Measurements from ENCODE around the gene EIF3I. TPM values are rescaled to one million over a fixed set of nuclear protein-coding genes. Genes with fewer than 3 reads are reported as not detected.
"Not testable (repeated sequence)": the region's sequence is repeated elsewhere in the genome, so short reads cannot be mapped to it uniquely, and the experiment has no call there.

Gene EIF3I
- total RNA-seq, 1 donor from 2014 or later: 91.5 TPM

DNA sequence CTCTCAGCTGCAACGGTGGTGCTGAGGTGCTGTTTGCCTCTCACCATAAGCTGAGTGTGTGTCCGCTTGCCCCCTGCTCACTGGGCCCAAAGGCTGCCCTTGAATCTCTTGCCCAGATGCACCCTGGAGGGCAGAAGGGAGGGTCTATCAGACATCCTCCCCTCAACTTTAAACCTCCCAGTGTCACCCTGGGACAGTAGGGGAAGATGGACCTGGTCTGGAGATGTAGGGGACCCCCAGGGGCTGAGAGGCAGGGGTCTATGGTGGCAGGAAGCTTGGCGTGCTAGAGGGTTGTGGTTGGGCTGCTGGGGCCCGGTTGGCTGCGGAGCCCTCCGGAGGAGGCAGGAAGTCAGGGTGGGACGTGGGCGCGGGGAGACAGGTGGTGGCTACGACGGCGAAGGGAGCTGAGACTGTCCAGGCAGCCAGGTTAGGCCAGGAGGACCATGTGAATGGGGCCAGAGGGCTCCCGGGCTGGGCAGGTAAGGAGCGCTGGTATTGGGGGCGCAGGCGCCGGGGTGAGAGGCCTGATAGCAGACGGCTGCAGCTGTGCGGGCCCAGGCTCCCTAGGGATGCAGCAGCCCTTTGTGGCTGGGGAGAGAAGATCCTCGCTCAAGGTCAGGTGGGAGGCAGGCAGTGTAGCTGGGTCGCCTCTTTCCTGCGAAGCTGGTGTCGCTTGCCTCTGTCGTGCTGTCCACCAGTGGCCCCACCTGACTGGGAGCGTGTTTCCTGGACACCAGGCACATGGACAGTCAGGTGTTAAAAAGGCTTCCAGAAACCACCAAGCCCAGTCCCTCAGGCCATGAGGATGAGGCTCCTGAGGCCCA lies 28.9 kb downstream of the EIF3I start, which contains the start of gene LCK:
Gene LCK, plus strand, starts transcription at position 373 of the 824 bp plus-strand sequence. CDS start 23,065 bp downstream, outside the sequence.
- DNase-seq (ENCODE audit: low spot score): no peak
- intact Hi-C loops (cut with DNase I): loop anchor here (2.0 kb wide), 1 partner anchor 40 kb away; no protein-coding TSS in a partner anchor

DNA sequence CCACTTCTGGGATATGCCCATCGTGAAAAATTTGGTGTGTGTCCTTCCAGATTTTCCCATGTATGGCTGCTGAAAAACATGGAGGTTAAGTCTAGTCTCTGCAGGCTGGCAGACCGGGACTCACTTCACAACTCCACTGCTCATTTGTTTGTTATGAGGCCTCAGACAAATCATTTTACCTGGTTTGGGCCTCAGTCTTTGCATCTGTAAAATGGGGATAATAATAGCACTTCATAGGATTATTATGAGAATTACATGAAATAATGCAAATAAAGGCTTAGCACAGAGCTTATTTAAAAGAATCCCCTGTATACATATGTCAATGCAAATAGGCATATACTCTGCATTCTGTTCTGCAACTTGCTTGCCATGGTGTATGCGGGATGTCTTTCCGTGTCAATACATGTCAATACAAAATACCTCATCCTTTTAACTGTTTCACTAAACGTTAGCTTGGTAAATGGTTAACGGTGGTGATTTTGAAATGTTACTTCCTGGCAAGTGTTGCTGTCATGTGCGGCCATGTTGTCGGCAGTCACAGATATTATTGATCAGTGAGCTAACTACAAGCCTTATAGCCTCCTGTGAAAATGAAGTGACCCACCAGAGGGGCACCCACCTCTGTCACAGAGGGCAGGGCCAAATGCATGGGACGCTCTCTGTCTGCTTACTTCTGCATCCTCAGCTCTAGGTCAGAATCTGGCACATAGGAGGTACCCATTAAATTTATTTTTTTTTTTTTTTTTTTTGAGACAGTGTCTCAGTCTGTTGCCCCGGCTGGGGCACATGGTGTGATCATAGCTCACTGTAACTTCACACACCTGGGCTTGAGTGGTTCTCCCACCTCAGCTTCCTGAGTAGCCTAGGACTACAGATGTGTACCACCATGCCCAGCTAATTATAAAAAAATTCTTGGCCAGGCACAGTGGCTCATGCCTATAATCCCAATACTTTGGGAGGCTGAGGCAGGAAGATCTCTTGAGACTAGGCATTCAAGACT lies 33.2 kb downstream of the EIF3I start:
- no peak for DNase-seq (ENCODE audit: low spot score)
- intact Hi-C loops (cut with DNase I): no loop called here

GRCh38 chr1:32256473-32257226 lies 34.4 kb downstream of the EIF3I start:
- DNase-seq (ENCODE audit: low spot score): no peak
- intact Hi-C loops (cut with DNase I): no loop called here

- DNase-seq (ENCODE audit: low spot score): no peak
- intact Hi-C loops (cut with DNase I): no loop called here
Observed at GRCh38 chr1:32257227-32257508, 35.0 kb downstream of the EIF3I start.

GRCh38 chr1:32263236-32263593 lies 41.0 kb downstream of the EIF3I start:
- DNase-seq (ENCODE audit: low spot score); intact Hi-C loops (cut with DNase I): not testable (repeated sequence)

DNA sequence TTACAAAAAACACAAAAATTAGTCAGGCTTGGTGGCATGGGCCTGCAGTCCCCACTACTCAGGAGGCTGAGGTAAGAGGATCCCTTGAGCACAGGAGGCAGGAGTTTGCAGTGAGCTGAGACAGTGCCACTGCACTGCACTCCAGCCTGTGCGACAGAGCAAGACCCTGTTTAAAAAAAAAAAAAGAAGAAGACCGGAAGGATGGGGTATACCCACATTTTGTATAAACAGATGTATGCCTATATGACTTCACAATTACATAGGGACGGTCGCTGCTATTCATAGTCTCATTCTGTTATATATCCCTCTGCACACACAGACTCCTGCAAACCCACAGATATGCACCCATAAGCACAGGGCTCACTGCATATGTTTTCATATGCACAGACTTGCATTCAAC lies 41.5 kb downstream of the EIF3I start:
- intact Hi-C loops (cut with DNase I): no loop called here
- DNase-seq (ENCODE audit: low spot score): no peak

GRCh38 chr1:32265846-32266245 lies 43.6 kb downstream of the EIF3I start:
- intact Hi-C loops (cut with DNase I): no loop called here
- no peak for DNase-seq (ENCODE audit: low spot score)

DNA sequence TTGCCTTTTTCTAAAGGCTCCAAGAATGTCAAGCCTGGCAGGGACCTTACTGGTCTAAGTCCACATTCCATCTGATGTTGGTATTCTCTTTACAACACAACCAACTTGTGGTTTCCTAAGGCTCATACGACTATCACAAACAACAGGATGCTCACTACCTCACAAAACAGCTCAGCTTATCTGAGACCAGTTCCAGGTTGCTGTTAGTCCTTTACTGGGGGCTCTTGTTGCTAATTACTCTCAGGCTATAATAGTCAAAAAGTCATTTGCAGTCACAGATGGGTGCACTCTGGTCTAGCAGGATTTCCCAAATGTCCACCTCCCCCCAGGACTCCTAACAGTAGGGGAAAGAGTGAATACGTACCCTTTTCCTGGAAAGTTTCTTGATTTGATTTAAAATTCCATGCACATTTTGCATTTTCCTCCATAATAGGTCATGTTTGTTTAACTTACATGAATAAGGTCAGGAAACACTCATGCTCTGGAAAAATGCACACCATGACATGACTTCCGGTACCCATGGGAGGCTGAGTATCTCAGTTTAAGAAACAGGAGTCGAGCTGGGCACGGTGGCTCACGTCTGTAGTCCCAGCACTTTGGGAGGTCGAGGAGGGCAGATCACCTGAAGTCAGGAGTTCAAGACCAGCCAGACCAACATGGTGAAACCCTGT lies 44.8 kb downstream of the EIF3I start:
- no peak for DNase-seq (ENCODE audit: low spot score)
- intact Hi-C loops (cut with DNase I): no loop called here

GRCh38 chr1:32269744-32270143 lies 47.5 kb downstream of the EIF3I start:
- DNase-seq (ENCODE audit: low spot score): no peak
- intact Hi-C loops (cut with DNase I): no loop called here

GRCh38 chr1:32272557-32273390 lies 50.6 kb downstream of the EIF3I start:
- intact Hi-C loops (cut with DNase I): no loop called here

DNA sequence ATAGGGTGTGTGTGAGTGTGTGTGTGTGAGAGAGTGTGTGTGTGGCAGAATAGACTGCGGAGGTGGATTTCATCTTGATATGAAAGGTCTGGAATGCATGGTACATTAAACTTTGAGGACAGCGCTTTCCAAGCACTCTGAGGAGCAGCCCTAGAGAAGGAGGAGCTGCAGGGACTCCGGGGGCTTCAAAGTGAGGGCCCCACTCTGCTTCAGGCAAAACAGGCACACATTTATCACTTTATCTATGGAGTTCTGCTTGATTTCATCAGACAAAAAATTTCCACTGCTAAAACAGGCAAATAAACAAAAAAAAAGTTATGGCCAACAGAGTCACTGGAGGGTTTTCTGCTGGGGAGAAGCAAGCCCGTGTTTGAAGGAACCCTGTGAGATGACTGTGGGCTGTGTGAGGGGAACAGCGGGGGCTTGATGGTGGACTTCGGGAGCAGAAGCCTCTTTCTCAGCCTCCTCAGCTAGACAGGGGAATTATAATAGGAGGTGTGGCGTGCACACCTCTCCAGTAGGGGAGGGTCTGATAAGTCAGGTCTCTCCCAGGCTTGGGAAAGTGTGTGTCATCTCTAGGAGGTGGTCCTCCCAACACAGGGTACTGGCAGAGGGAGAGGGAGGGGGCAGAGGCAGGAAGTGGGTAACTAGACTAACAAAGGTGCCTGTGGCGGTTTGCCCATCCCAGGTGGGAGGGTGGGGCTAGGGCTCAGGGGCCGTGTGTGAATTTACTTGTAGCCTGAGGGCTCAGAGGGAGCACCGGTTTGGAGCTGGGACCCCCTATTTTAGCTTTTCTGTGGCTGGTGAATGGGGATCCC lies 51.4 kb downstream of the EIF3I start:
- intact Hi-C loops (cut with DNase I): no loop called here
- no peak for DNase-seq (ENCODE audit: low spot score)

More at GRCh38 chr1:32272557-32273390, 50.6 kb downstream of the EIF3I start:
- DNase-seq (ENCODE audit: low spot score): no peak

DNA sequence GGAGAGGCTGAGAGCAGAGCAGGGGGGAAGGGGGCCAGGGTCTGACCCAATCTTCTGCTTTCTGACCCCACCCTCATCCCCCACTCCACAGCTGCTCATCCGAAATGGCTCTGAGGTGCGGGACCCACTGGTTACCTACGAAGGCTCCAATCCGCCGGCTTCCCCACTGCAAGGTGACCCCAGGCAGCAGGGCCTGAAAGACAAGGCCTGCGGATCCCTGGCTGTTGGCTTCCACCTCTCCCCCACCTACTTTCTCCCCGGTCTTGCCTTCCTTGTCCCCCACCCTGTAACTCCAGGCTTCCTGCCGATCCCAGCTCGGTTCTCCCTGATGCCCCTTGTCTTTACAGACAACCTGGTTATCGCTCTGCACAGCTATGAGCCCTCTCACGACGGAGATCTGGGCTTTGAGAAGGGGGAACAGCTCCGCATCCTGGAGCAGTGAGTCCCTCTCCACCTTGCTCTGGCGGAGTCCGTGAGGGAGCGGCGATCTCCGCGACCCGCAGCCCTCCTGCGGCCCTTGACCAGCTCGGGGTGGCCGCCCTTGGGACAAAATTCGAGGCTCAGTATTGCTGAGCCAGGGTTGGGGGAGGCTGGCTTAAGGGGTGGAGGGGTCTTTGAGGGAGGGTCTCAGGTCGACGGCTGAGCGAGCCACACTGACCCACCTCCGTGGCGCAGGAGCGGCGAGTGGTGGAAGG lies 52.6 kb downstream of the EIF3I start:
- DNase-seq (ENCODE audit: low spot score): no peak
- intact Hi-C loops (cut with DNase I): no loop called here

- no peak for DNase-seq (ENCODE audit: low spot score)
Observed at GRCh38 chr1:32275424-32275823, 53.2 kb downstream of the EIF3I start.

GRCh38 chr1:32276032-32276782 lies 54.0 kb downstream of the EIF3I start:
- intact Hi-C loops (cut with DNase I): no loop called here
- no peak for DNase-seq (ENCODE audit: low spot score)

More at GRCh38 chr1:32275424-32275823, 53.2 kb downstream of the EIF3I start:
- intact Hi-C loops (cut with DNase I): no loop called here
